Measurements from ENCODE around the gene PPP2R5D.

Gene PPP2R5D

DNA sequence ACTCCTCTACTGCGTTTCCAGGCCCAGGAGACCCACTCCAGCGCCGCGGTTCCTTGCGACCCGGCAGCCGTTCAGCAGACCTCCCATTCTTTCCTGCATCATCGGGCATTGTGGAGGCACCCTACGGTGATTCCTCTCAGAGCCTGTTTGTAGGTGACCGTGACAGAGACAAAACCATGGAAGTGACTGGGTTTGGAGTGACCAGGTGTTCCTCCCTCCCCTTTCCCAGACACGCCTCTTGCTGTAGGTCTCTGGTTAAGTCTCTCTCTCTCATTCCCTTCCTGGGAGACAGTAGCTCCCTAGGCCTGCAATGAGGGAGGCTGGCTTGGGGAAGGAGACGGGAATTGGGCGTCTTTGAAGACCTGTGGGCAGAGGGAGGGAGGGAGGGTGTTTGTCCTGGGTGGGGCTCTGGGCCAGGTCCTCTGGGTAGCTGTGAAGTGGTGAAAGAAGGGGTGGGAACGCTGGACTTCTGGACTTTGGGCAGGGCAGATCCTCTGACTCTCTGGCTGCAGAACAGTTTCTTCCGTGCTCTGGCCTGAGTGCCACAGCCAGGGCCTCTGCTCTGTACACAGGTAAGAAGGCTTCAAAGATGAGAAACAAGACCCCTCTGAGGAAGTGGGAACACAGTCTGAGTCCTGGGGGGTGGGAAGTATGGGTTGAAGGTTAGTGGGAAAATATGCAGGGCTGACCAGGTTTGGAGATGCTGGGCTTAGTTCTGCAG is 75.8 kb downstream of the PPP2R5D start:
- TF ChIP-seq, protein P1, sequence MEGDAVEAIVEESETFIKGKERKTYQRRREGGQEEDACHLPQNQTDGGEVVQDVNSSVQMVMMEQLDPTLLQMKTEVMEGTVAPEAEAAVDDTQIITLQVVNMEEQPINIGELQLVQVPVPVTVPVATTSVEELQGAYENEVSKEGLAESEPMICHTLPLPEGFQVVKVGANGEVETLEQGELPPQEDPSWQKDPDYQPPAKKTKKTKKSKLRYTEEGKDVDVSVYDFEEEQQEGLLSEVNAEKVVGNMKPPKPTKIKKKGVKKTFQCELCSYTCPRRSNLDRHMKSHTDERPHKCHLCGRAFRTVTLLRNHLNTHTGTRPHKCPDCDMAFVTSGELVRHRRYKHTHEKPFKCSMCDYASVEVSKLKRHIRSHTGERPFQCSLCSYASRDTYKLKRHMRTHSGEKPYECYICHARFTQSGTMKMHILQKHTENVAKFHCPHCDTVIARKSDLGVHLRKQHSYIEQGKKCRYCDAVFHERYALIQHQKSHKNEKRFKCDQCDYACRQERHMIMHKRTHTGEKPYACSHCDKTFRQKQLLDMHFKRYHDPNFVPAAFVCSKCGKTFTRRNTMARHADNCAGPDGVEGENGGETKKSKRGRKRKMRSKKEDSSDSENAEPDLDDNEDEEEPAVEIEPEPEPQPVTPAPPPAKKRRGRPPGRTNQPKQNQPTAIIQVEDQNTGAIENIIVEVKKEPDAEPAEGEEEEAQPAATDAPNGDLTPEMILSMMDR (IDR thresholded peaks at IDR 0.05; ENCODE audit: extremely low read depth, insufficient read depth, missing control alignments) = no peak
- no peak for DNase-seq (ENCODE audit: low spot score)
- in situ Hi-C loops (cut with MboI; ENCODE audit: low pct_unique_long_range_greater_than_20kb, low sequenced_read_pairs, unreplicated experiment) = no loop called here

DNA sequence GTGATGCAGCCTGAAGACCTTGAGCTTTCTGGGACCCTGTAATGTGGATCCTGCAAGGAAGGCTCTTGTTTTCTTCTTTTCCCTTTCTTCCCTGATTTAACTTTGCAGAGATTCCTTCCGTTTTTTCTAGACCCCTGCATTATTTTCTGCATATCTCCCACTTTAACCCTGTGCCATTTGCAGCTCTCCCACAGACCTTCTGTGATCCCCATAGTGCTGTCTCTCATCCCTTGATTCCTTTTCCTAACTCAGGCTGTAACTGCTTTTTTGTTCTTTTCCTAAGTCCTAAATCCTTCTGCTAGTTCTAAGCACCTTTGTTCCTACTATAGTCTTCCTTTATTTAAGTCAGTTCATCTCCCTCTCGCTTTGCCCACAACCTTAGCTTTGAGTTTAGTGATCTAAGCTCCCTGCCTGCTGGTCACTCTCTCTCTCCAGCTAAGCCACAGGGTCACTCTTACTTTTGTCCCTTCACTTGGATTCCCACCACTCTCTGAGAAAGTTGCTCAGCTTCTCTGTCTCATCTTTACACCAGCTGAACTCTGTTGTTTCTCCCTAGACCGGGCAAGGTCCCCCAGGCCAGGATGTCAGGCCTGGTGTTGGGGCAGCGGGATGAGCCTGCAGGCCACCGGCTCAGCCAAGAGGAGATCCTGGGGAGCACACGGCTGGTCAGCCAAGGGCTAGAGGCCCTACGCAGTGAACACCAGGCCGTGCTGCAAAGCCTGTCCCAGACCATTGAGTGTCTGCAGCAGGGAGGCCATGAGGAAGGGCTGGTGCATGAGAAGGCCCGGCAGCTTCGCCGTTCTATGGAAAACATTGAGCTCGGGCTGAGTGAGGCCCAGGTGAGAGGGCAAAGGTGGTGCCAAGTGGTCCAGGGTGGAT is 76.6 kb downstream of the PPP2R5D start:
- TF ChIP-seq, protein P1 (IDR thresholded peaks at IDR 0.05; ENCODE audit: extremely low read depth, insufficient read depth, missing control alignments) = no peak
- in situ Hi-C loops (cut with MboI; ENCODE audit: low pct_unique_long_range_greater_than_20kb, low sequenced_read_pairs, unreplicated experiment) = no loop called here
- DNase-seq (ENCODE audit: low spot score) = no peak

DNA sequence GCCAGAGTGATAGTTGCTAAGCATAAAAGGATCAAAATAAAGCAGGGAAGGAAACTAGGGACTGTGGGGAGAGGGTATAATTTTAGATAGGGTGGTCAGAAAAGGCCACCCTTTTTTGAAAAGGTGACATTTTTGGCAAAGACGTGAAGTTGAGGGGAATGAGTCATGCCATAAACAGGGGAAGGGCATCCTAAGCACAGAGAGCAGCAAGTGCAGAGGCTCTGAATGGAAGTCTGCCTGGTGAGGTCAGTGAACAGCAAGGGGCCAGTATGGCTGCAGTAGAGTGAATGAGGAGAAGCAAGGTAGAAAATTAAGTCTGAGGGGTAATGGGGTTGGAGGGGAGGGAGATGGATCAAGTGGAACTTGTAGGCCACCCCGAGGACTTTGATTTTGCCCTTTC is 77.5 kb downstream of the PPP2R5D start:
- no peak for DNase-seq (ENCODE audit: low spot score)
- in situ Hi-C loops (cut with MboI; ENCODE audit: low pct_unique_long_range_greater_than_20kb, low sequenced_read_pairs, unreplicated experiment) = no loop called here
- TF ChIP-seq, protein P1 (IDR thresholded peaks at IDR 0.05; ENCODE audit: extremely low read depth, insufficient read depth, missing control alignments) = no peak

All from GM13977 (cell line).